ENCODE measurements around the gene RECQL5.
A peak's percentile ranks its signal among the peaks of the same experiment; 100 is the strongest.

The RECQL5 gene

GRCh38 chr17:75632863-75633485 is 34.0 kb downstream of the RECQL5 start, which contains the start of gene SMIM5:
Gene SMIM5, plus strand, starts transcription at chr17:75633434. Its CDS starts 6,768 bp downstream, at chr17:75640202.
- DNase-seq, result peak; percentile 81 to 84

GRCh38 chr17:75632428-75632827 is 34.5 kb downstream of the RECQL5 start:
- DNase-seq, result no peak

- no peak for DNase-seq
These were observed 35.6 kb downstream of the RECQL5 start for GRCh38 chr17:75631353-75631752.

GRCh38 chr17:75630071-75630917 is 36.7 kb downstream of the RECQL5 start:
- DNase-seq, result no peak

- no peak for DNase-seq
These were observed 37.8 kb downstream of the RECQL5 start for GRCh38 chr17:75629157-75629556.

GRCh38 chr17:75628425-75628824 is 38.5 kb downstream of the RECQL5 start:
- DNase-seq, result no peak

- no peak for DNase-seq
These were observed 39.9 kb downstream of the RECQL5 start for GRCh38 chr17:75627094-75627493.

GRCh38 chr17:75626496-75627038 is 40.4 kb downstream of the RECQL5 start:
- DNase-seq, result no peak

GRCh38 chr17:75625813-75626486 is 41.0 kb downstream of the RECQL5 start:
- DNase-seq, result peak in 1 of 2 experiments; percentile 34

GRCh38 chr17:75624714-75625345 is 42.1 kb downstream of the RECQL5 start:
- DNase-seq, result no peak

GRCh38 chr17:75624021-75624420 is 42.9 kb downstream of the RECQL5 start:
- no peak for DNase-seq

GRCh38 chr17:75623386-75623785 is 43.6 kb downstream of the RECQL5 start:
- no peak for DNase-seq

GRCh38 chr17:75622771-75623273 is 44.1 kb downstream of the RECQL5 start:
- no peak for DNase-seq

GRCh38 chr17:75622076-75622475 is 44.9 kb downstream of the RECQL5 start:
- no peak for DNase-seq

- DNase-seq, result no peak
These were observed 45.5 kb downstream of the RECQL5 start for GRCh38 chr17:75621489-75621888.

GRCh38 chr17:75619506-75620431 is 47.2 kb downstream of the RECQL5 start:
- DNase-seq, result peak in 1 of 2 experiments; percentile 36

- DNase-seq, result no peak
These were observed 49.3 kb downstream of the RECQL5 start for GRCh38 chr17:75617675-75618074.

GRCh38 chr17:75617218-75617617 is 49.7 kb downstream of the RECQL5 start:
- no peak for DNase-seq

GRCh38 chr17:75616521-75617122 is 50.3 kb downstream of the RECQL5 start:
- DNase-seq, result no peak

- DNase-seq, result no peak
These were observed 51.7 kb downstream of the RECQL5 start for GRCh38 chr17:75615301-75615700.

All from AML-193 (cell line).